Measurements from ENCODE around the gene SGMS1.
A peak's percentile ranks its signal among the peaks of the same experiment; 100 is the strongest.
"Not testable (repeated sequence)": the region's sequence is repeated elsewhere in the genome, so short reads cannot be mapped to it uniquely, and the experiment has no call there.

The SGMS1 gene

GRCh38 chr10:50552771-50553535, 70.8 kb downstream of the SGMS1 start:
- peak; percentile 26 to 55 for DNase-seq

GRCh38 chr10:50552308-50552707, 71.4 kb downstream of the SGMS1 start:
- DNase-seq: no peak

GRCh38 chr10:50551894-50552293, 71.9 kb downstream of the SGMS1 start:
- DNase-seq: no peak

GRCh38 chr10:50550291-50550839, 73.4 kb downstream of the SGMS1 start:
- no peak for DNase-seq

GRCh38 chr10:50549186-50549585, 74.6 kb downstream of the SGMS1 start:
- not testable (repeated sequence) for DNase-seq

GRCh38 chr10:50548481-50548880, 75.3 kb downstream of the SGMS1 start:
- DNase-seq: not testable (repeated sequence)

GRCh38 chr10:50546287-50546686, 77.5 kb downstream of the SGMS1 start:
- DNase-seq: not testable (repeated sequence)

GRCh38 chr10:50545846-50546245, 77.9 kb downstream of the SGMS1 start:
- no peak for DNase-seq

GRCh38 chr10:50544857-50545429, 78.8 kb downstream of the SGMS1 start:
- no peak for DNase-seq

- DNase-seq: no peak
These were observed 79.5 kb downstream of the SGMS1 start for GRCh38 chr10:50544095-50544856.

- DNase-seq: no peak
These were observed 80.9 kb downstream of the SGMS1 start for GRCh38 chr10:50542871-50543270.

GRCh38 chr10:50541921-50542320, 81.8 kb downstream of the SGMS1 start:
- DNase-seq: no peak

- DNase-seq: no peak
These were observed 82.4 kb downstream of the SGMS1 start for GRCh38 chr10:50541317-50541716.

- no peak for DNase-seq
These were observed 83.0 kb downstream of the SGMS1 start for GRCh38 chr10:50540826-50541122.

- DNase-seq: peak in 1 of 2 donors; percentile 14
These were observed 83.5 kb downstream of the SGMS1 start for GRCh38 chr10:50540069-50540825.

- DNase-seq: no peak
These were observed 85.0 kb downstream of the SGMS1 start for GRCh38 chr10:50538555-50539398.

- DNase-seq: no peak
These were observed 87.0 kb downstream of the SGMS1 start for GRCh38 chr10:50536617-50537240.

- DNase-seq: not testable (repeated sequence)
These were observed 88.9 kb downstream of the SGMS1 start for GRCh38 chr10:50534748-50535376.

GRCh38 chr10:50533296-50533695, 90.5 kb downstream of the SGMS1 start:
- DNase-seq: no peak

GRCh38 chr10:50531388-50532077, 92.2 kb downstream of the SGMS1 start:
- no peak for DNase-seq

Data from CD4-positive, alpha-beta T cell treated with Interleukin-1 beta for 1 hour (primary cell).